GM06990 (cell line): ENCODE results near the gene ATXN10.
"Not testable (repeated sequence)": the region's sequence is repeated elsewhere in the genome, so short reads cannot be mapped to it uniquely, and the experiment has no call there.

ENCODE experiments used
- DNase-seq: peaks from one replicate; pipeline ENCODE4 v3.0.0-alpha.2; 2011; ENCODE audit not compliant: insufficient read length; ENCODE audit errors: extremely low read depth
- H3K27me3 ChIP-seq: replicated peaks from 2 replicates; pipeline ENCODE4 v1.6.0; 2011; ENCODE audit warnings: low read length; ENCODE audit not compliant: control insufficient read depth, insufficient read depth
- H3K36me3 ChIP-seq: 2 replicates; pipeline ENCODE4 v1.5.1; 2011; ENCODE audit warnings: low read length; ENCODE audit not compliant: control insufficient read depth, insufficient read depth
- H3K4me3 ChIP-seq: replicated peaks from 2 replicates; pipeline ENCODE4 v1.5.1; 2011; ENCODE audit warnings: low read depth, mild to moderate bottlenecking, control low read depth, low read length
- TF ChIP-seq, protein P1 (sequence below): IDR thresholded peaks from 2 replicates; pipeline ENCODE4 v1.5.1; 2011; ENCODE audit warnings: low read length, control low read depth, mild to moderate bottlenecking, inconsistent platforms; ENCODE audit not compliant: insufficient read depth, poor library complexity, severe bottlenecking

The ATXN10 gene

DNA sequence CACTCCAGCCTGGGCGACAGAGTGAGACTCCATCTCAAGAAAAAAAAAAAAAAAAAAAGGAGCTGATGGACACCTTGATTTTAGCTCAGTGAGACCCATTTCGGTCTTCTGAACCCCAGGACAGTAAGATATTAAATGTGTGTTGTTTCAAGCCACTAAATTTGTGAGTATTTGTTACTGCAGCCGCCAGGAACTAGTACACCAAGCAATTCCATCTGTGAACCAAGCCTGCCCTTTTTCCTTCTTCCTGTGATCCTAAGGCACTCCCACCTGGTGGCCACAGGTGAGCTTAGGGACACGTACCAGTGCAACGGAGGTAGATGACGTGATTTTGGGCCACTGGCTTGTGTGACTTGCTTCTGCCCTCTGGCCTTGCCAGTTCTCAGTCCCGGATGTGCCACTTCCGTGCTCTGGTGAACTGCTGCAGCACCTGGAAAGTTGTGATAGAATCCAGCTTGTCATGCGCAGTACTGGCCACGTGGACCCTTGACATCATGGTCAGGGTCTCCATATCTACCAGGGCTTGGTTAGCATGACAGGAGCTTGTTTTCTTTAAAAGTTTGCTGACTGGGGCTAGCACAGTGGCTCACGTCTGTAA, 19.6 kb upstream of the ATXN10 start:
- Histone ChIP-seq H3K4me3 (no peak overlapping the region), H3K36me3 (no peaks in the 10 kb centered on the region), H3K27me3 (no peaks in the 10 kb centered on the region)
- TF ChIP-seq, protein P1, sequence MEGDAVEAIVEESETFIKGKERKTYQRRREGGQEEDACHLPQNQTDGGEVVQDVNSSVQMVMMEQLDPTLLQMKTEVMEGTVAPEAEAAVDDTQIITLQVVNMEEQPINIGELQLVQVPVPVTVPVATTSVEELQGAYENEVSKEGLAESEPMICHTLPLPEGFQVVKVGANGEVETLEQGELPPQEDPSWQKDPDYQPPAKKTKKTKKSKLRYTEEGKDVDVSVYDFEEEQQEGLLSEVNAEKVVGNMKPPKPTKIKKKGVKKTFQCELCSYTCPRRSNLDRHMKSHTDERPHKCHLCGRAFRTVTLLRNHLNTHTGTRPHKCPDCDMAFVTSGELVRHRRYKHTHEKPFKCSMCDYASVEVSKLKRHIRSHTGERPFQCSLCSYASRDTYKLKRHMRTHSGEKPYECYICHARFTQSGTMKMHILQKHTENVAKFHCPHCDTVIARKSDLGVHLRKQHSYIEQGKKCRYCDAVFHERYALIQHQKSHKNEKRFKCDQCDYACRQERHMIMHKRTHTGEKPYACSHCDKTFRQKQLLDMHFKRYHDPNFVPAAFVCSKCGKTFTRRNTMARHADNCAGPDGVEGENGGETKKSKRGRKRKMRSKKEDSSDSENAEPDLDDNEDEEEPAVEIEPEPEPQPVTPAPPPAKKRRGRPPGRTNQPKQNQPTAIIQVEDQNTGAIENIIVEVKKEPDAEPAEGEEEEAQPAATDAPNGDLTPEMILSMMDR = no peak
- no peak for DNase-seq

DNA sequence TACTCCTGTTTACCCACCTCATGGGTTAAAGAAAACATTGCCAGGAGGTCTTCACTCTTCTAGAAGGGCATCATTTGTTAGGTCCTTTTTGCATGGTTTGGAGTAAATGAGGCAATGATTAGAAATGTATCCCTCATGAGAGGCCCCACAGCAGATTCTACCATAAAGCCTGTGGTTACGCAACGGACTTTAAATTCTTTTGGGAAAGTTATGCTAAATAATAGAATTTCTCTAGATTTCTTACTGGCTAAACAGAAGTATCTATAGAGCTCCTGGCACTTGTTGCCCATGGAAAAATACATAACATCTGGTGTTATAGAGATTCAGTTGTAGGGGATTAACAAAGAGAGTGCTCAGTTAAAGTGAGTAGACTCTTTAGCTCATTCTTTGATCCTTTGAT, 15.1 kb upstream of the ATXN10 start:
- Histone ChIP-seq H3K36me3 (no peaks in the 10 kb centered on the region), H3K27me3 (no peaks in the 10 kb centered on the region), H3K4me3 (no peak overlapping the region)
- TF ChIP-seq, protein P1 = no peak
- DNase-seq = no peak

DNA sequence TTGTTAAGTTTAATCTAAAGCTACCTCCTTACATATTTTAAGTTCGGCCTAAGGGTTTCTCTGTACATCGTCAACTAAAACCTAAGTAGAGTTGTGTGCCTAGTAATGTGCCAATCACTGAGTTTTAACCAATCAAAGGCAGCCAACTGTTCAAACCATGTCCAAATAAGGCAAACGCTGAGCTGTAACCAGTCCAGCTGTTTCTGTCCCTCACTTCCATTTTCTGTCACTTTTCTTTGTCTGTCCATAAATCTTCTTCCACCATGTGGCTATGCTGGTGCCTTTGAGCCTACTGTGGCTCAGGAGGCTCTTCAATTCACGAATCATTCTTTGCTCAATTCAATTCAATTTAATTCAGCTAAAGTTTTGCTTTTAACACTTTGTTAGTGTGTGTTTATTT, 13.9 kb upstream of the ATXN10 start:
- TF ChIP-seq, protein P1 = no peak
- no peak for DNase-seq
- Histone ChIP-seq H3K27me3 (no peaks in the 10 kb centered on the region), H3K4me3 (no peak overlapping the region), H3K36me3 (no peaks in the 10 kb centered on the region)

DNA sequence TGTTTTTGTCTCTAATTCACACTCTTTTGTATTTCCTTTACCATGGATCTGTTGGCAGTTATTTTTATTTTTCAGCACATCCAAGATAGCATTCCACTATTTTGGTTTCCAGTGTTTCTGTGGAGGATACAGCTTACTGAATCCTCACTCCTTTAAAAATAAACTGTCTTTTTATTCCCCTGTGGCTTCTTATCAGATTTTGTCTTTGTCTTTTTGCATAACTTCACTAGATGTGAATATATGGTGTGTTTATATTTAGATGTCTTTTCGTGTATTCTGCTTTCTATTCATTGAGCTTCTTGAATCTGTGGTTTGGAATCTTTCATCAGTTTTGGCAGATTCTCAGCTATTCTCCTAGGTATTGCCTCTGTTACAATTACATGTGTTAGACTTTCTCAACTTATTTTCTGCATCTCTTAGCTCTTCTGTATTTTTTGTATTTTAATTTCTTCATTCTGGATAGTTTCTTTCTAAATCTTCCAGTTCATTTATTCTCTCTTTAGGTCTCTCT, 7.4 kb upstream of the ATXN10 start:
- TF ChIP-seq, protein P1 = no peak
- DNase-seq = no peak
- no peaks in the 10 kb centered on the region for H3K27me3 ChIP-seq
- no peaks in the 10 kb centered on the region for H3K36me3 ChIP-seq
- no peak overlapping the region for H3K4me3 ChIP-seq

DNA sequence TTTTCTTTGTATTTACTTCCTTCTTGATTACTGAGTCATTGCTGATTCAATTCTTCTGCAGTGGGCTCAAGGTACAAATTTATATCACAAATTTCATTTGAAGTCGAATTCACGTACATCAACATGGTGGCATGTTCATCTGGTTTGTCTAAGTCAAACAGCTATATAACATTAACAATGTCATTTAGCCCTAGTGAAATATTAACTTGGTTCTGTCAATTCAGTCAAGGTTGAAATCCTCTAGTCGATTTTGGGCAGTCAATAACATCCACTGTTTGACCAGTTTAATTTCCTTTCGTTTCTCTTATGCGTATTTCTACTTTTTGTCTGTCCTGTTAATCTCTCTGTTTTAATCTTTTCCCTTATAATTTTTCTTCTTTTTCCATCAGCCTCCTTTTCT, 4.1 kb upstream of the ATXN10 start:
- H3K4me3 ChIP-seq = no peak overlapping the region
- H3K27me3 ChIP-seq = no peaks in the 10 kb centered on the region
- no peaks in the 10 kb centered on the region for H3K36me3 ChIP-seq
- no peak for DNase-seq
- TF ChIP-seq, protein P1 = no peak

DNA sequence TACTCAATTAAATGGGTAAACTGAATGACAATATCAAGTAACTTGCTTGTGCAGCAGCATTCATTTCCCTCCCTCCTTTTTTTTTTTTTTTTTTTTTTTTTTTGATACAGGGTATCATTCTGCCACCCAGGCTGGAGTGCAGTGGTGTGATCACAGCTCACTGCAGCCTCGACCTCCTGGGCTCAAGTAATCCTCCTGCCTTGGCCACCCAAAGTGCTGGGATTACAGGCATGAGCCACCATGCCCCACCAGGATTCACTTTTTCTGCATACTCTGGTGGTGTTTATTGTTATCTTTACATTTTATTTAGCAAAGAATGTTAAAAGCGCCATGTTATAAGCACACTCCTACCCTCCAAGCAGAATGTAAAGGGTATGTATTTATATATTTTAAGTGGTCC, 1.3 kb upstream of the ATXN10 start:
- not testable (repeated sequence) for H3K4me3 ChIP-seq, H3K36me3 ChIP-seq, DNase-seq, H3K27me3 ChIP-seq
